NT2/D1 (cell line): ENCODE results near the gene MAP1LC3B.

Experiments
- DNase-seq: peaks from one replicate; pipeline ENCODE4 v3.0.0-alpha.2; 2011; ENCODE audit warnings: low read depth, low spot score
- H3K27me3 ChIP-seq: 2 replicates; pipeline ENCODE4 v1.6.0; 2011; ENCODE audit warnings: mild to moderate bottlenecking; ENCODE audit not compliant: insufficient read length, insufficient read depth
- H3K36me3 ChIP-seq: 2 replicates; pipeline ENCODE4 v1.6.1; 2011; ENCODE audit warnings: mild to moderate bottlenecking, low read length, mixed read lengths; ENCODE audit not compliant: insufficient read depth, insufficient read length
- H3K4me1 ChIP-seq: 2 replicates; pipeline ENCODE4 v1.5.1; 2011; ENCODE audit not compliant: insufficient read depth, insufficient read length
- H3K4me3 ChIP-seq: 2 replicates; pipeline ENCODE4 v1.5.1; 2011; ENCODE audit warnings: low read depth; ENCODE audit not compliant: insufficient read length
- H3K9ac ChIP-seq: 2 replicates; pipeline ENCODE4 v1.6.0; 2011; ENCODE audit warnings: low read depth; ENCODE audit not compliant: insufficient read length
- H3K9me3 ChIP-seq: 2 replicates; pipeline ENCODE4 v1.5.1; 2011; ENCODE audit warnings: mild to moderate bottlenecking, low read length; ENCODE audit not compliant: insufficient read depth
- SUZ12 ChIP-seq: IDR thresholded peaks from 2 replicates; pipeline ENCODE4 v1.6.1; 2011; ENCODE audit not compliant: insufficient read length, insufficient read depth; ENCODE audit errors: extremely low read depth
- YY1 ChIP-seq: IDR thresholded peaks from 2 replicates; pipeline ENCODE4 v1.6.1; 2011; ENCODE audit not compliant: insufficient read length, insufficient read depth
- ZNF274 ChIP-seq: IDR thresholded peaks from 2 replicates; pipeline ENCODE4 v1.6.1; 2011; ENCODE audit warnings: mild to moderate bottlenecking, low read depth, low read length

Gene MAP1LC3B

DNA sequence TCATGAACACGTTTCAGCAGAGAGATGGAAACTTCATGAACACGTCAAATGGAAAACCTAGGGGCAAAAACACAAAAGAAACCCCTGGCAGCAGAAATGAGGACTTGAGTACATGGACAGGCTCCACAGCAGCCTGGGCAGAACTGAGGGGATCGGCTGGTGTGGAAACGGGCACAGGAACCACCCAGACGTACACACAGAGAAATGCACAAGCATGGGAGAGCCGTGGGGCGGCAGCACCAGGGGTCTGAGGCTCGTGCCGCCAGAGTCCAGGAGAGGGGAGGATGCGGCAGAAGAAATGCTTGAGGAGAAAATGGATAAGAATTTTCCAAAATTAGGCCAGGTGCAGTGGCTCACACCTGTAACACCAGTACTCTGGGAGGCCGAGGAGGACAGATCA is 30.0 kb downstream of the MAP1LC3B start:
- Histone ChIP-seq H3K9ac (no peak overlapping the region), H3K4me1 (peaks cover 14% of the 10 kb centered on the region), H3K4me3 (no peak overlapping the region), H3K27me3 (no peaks in the 10 kb centered on the region), H3K9me3 (no peaks in the 10 kb centered on the region), H3K36me3 (peaks cover 72% of the 10 kb centered on the region)
- TF ChIP-seq YY1, result no peak
- no peak for TF ChIP-seq ZNF274
- TF ChIP-seq SUZ12, result no peak
- no peak for DNase-seq

DNA sequence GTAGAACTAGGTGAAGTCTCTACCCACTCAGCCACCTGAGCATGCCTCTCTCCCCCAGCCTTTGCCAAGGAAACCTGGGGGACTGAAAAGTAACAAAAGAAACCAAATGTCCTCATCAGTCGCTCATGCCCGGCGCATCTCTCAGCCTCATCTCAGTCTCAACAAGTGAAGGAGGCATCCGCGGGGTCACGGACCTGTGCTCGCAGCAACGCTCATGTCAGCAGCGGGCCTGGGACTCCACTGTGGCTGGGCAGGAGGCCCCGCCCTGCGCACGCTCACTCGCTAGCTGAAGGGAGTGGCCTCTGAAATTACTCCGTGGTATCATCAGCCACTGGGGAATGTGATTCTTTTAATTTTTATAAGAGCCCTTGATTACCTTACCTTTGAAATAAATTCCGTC is 31.3 kb downstream of the MAP1LC3B start:
- Histone ChIP-seq H3K9me3 (no peaks in the 10 kb centered on the region), H3K27me3 (no peaks in the 10 kb centered on the region), H3K9ac (no peak overlapping the region), H3K4me3 (no peak overlapping the region), H3K36me3 (peaks cover 59% of the 10 kb centered on the region), H3K4me1 (peaks cover 15% of the 10 kb centered on the region)
- TF ChIP-seq SUZ12 (no peak), ZNF274 (no peak)
- no peak for DNase-seq

DNA sequence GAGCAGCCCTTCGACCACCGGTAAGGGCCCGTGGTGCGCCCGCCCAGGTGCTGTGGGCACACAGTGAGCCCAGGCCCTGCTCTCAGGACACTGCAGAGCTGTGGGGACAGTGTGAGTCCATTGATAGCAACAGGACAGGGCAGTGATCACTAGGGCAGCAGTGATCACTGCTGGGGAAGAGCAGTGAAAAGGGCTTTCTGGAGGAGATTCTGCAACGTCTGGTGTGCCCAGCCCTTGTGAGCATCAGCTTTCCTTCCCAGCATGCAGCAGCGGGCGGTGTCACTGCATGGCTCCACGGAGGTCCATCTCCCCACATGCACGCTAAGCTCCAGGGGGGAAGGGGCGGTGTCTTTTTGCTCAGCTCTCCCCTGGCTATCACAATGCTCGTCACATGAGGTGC is 32.1 kb downstream of the MAP1LC3B start:
- H3K9me3 ChIP-seq, result no peaks in the 10 kb centered on the region
- peaks cover 65% of the 10 kb centered on the region for H3K36me3 ChIP-seq
- no peak overlapping the region for H3K4me3 ChIP-seq
- TF ChIP-seq SUZ12 (no peak), YY1 (no peak), ZNF274 (no peak)
- no peaks in the 10 kb centered on the region for H3K27me3 ChIP-seq
- H3K9ac ChIP-seq, result no peak overlapping the region
- DNase-seq, result no peak
- H3K4me1 ChIP-seq, result peaks cover 15% of the 10 kb centered on the region

DNA sequence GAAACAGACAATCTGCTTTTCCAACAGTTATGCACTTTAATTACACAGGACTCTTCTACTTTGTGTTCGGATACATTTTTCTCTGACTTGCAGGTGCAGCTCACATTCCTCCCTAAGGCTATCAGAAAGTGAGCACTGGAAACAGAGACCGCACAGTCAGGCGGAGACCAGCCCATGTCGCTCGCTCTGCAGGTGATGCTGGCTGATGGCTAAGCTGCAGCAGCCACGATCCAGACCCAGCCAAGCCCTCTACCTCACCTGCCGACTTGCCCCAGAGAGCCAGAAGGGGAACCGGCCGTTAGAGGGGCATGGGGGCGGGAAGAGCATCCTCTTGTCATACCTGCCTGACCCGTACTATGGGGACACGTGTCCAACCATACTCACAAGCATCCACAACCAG is 33.8 kb downstream of the MAP1LC3B start:
- peaks cover 64% of the 10 kb centered on the region for H3K36me3 ChIP-seq
- H3K9me3 ChIP-seq, result no peaks in the 10 kb centered on the region

DNA sequence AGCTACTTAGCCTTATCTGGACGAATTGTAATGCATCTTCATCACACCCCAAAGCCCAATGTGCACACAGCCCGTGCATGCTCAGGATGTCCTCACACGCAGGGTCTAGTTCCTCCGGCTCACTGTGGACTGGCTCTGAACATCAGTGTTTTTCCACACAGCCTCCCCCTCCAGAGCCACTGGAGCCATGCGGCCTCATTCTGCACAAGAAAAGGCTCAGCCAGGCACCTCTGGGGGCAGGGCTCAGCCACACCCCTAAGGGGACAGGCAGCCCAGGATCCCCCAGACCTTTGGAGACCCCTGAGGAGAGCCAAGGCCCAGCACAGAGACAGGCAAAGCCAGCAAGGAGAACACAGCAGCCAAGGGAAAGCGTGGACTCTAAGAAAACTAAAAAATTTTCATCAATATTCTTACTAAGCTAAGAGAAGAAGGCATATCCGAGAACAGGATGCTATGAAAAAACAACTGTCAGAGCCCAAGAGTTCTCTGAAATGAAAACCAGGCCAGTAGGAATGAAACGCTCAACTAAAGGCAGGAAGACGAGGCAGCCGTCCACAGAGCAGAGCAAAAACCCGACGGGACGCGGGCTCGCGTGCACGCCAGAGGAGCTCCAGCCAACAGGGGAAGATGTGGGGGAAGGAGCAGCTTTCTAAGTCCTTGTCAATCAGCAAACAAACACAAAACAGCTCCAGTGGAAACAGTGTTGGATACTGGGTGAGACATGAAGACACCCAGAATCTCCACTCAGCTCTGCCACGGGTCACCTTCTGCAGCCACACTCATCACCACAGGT is 34.5 kb downstream of the MAP1LC3B start:
- no peak overlapping the region for H3K4me3 ChIP-seq
- peaks cover 60% of the 10 kb centered on the region for H3K36me3 ChIP-seq
- TF ChIP-seq YY1 (no peak), ZNF274 (no peak), SUZ12 (no peak)
- no peak overlapping the region for H3K9ac ChIP-seq
- DNase-seq, result no peak
- no peaks in the 10 kb centered on the region for H3K9me3 ChIP-seq
- H3K27me3 ChIP-seq, result no peaks in the 10 kb centered on the region
- peaks cover 15% of the 10 kb centered on the region for H3K4me1 ChIP-seq

More for the DNA sequence above, 33.8 kb downstream of the MAP1LC3B start:
- no peak for DNase-seq
- no peaks in the 10 kb centered on the region for H3K27me3 ChIP-seq
- no peak overlapping the region for H3K9ac ChIP-seq
- TF ChIP-seq YY1, result no peak
- no peak for TF ChIP-seq SUZ12
- no peak for TF ChIP-seq ZNF274
- peaks cover 15% of the 10 kb centered on the region for H3K4me1 ChIP-seq
- H3K4me3 ChIP-seq, result no peak overlapping the region

DNA sequence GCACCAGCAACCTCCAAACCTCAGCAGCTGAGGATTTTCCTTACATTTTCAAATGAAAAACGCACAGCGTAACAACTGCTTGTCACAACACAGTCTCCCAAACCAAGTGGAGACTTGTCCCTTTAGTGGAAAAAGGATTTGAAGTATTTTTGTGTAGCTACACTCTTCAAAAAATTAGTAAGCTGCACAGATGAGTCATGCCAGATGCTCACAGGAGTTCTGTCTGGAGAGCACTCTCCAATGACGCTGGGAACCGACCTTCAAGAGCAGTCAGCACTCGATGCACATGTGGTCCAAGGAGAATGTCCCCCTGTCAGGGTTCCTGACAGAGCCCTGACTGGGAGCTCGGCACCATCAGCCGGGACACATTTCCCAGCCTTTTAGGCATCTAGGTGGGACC is 39.8 kb downstream of the MAP1LC3B start:
- no peak overlapping the region for H3K9ac ChIP-seq
- H3K9me3 ChIP-seq, result no peaks in the 10 kb centered on the region
- H3K36me3 ChIP-seq, result peaks cover 45% of the 10 kb centered on the region
- TF ChIP-seq SUZ12 (no peak), YY1 (no peak), ZNF274 (no peak)
- no peaks in the 10 kb centered on the region for H3K27me3 ChIP-seq
- no peak overlapping the region for H3K4me3 ChIP-seq
- H3K4me1 ChIP-seq, result peaks cover 6% of the 10 kb centered on the region
- no peak for DNase-seq

DNA sequence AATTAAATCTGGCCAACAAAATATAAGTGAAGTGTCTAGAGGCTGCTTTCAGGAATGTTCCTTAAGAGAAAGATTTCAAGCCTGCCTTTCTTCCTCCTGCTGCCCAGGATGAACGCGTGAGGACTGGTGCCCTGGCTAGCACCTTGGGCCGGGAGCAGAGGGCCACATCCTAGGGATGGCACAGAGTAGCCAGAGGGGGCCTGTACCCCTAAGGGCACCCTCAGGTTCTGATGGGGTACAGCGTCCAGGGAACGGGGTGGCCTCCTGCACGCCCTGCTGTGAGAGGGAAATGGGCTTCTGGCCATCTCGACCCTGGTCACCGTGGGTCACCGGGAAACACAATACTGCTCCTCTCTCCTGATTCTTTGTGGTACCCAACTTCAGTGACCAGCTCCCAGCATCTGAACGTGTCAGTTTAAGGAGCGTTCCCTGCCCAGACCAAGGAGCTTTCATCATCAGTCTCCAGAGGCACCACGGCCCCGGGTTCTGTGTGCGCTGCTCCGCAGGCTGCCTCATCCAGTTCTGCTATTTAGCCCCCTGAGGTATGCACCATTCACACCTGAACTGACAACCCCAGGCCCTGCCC is 40.3 kb downstream of the MAP1LC3B start:
- Histone ChIP-seq H3K36me3 (peaks cover 43% of the 10 kb centered on the region), H3K4me1 (peaks cover 4% of the 10 kb centered on the region), H3K9ac (no peak overlapping the region), H3K9me3 (no peaks in the 10 kb centered on the region), H3K27me3 (no peaks in the 10 kb centered on the region), H3K4me3 (no peak overlapping the region)
- TF ChIP-seq YY1 (no peak), SUZ12 (no peak), ZNF274 (no peak)
- DNase-seq, result no peak
